Measurements from ENCODE around the gene ANO9.

The ANO9 gene, protein sequence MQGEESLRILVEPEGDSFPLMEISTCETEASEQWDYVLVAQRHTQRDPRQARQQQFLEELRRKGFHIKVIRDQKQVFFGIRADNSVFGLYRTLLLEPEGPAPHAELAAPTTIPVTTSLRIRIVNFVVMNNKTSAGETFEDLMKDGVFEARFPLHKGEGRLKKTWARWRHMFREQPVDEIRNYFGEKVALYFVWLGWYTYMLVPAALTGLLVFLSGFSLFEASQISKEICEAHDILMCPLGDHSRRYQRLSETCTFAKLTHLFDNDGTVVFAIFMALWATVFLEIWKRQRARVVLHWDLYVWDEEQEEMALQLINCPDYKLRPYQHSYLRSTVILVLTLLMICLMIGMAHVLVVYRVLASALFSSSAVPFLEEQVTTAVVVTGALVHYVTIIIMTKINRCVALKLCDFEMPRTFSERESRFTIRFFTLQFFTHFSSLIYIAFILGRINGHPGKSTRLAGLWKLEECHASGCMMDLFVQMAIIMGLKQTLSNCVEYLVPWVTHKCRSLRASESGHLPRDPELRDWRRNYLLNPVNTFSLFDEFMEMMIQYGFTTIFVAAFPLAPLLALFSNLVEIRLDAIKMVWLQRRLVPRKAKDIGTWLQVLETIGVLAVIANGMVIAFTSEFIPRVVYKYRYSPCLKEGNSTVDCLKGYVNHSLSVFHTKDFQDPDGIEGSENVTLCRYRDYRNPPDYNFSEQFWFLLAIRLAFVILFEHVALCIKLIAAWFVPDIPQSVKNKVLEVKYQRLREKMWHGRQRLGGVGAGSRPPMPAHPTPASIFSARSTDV

DNA sequence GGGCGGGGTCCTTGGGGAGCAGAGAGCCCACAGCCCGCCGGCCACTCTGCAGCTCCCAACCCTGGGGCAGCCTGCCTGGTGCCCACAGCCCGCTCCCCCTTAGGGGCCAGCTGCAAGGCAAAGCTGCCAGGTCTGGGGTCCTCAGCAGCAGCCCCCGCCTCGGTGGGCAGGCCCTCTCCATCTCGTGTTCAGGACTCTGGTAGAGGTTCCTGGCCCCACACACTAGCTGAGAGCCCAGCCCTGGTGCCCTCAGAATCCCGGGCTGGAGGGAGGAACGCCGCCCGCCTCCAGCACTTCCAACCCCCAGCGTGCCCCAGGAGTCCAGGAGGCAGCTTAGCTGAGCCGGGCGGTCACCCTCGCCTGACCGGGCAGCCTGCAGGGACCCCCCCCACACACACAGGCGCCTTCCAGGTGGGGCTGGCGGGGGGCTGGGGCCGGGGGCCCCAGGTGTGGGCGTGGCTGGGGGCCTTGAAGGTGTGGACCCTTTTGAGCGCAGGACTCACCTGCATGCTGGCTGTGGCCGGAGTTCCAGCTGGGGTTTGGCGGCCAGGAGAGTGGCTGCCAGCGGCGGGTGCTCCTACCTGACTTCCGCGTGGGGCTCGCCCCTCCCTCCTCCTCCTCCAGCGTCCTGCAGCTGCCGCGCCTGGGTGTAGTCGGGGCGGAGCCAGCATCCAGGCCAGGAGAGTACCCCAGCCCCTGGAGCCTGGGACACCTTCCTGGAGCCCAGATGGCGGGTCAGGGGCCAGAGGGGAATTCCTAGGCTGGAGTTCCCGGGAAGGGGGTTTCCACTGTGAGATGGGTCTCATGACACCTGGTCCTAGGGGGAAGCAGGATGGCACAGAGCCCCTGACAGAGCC lies at the start of gene ANO9:
Gene ANO9 (minus strand): TSS at position 594 of the 857 bp plus-strand sequence. CDS start 85 bp downstream, at position 509.
- Mint-ChIP-seq H3K27ac (peak within 1 kb of the TSS; percentile 50), H3K4me3 (peak within 1 kb of the TSS; percentile 75), H3K36me3 (no peaks in the 10 kb centered on the region), H3K9me3 (no peaks in the 10 kb centered on the region), H3K27me3 (no peaks in the 10 kb centered on the region), H3K4me1 (peaks cover 18% of the 10 kb centered on the region)
- peak; percentile 54 to 56 for DNase-seq (ENCODE audit: low spot score in 2 of 2)
- peak; percentile 91 for ATAC-seq (ENCODE audit: low read depth)

DNA sequence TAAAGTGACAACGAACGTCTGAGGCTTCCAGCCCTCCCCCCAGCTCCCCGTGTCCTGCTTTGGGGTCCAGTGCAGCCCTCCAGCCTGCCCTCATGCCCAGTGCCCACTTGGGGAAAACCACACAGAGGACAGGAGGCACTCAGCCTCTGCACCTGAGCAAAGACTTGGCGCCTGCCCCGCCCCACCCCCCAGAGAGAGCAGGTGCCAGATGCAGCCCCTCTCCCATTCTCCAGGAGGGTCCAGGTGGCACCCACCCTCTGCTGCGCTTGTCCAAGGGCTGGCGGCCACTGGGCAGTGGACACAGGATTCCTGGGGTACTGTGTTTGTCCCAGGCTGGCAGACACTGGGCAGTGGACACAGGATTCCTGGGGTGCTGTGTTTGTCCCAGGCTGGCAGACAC lies 49.5 kb upstream of the ANO9 start:
- H3K9me3 Mint-ChIP-seq: no peaks in the 10 kb centered on the region
- no peak overlapping the region for H3K4me3 Mint-ChIP-seq
- no peaks in the 10 kb centered on the region for H3K27me3 Mint-ChIP-seq
- ATAC-seq (ENCODE audit: low read depth) (no peak), DNase-seq (ENCODE audit: low spot score in 2 of 2) (no peak)
- peaks cover 14% of the 10 kb centered on the region for H3K36me3 Mint-ChIP-seq
- H3K4me1 Mint-ChIP-seq: peaks cover 7% of the 10 kb centered on the region
- H3K27ac Mint-ChIP-seq: no peak overlapping the region

DNA sequence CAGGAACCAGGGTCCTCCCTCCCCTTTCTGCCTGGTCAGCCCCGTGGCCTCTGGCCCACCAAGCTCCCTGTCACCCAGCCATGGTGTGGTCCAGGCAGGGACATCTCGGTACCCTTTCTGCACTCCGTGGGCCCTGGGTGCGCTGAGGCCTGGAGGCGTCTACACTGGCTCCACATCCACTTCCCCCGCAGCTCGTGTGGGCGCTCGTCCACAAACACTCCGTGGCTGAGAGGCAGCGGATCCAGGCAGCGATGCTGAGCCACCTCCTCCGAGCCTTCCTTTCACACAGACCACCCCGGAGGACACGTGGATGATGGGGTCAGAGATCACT lies 49.1 kb upstream of the ANO9 start:
- no peaks in the 10 kb centered on the region for H3K27me3 Mint-ChIP-seq
- peaks cover 7% of the 10 kb centered on the region for H3K4me1 Mint-ChIP-seq
- no peaks in the 10 kb centered on the region for H3K9me3 Mint-ChIP-seq
- peaks cover 13% of the 10 kb centered on the region for H3K36me3 Mint-ChIP-seq
- H3K4me3 Mint-ChIP-seq: no peak overlapping the region
- ATAC-seq (ENCODE audit: low read depth) (no peak), DNase-seq (ENCODE audit: low spot score in 2 of 2) (no peak)
- no peak overlapping the region for H3K27ac Mint-ChIP-seq

DNA sequence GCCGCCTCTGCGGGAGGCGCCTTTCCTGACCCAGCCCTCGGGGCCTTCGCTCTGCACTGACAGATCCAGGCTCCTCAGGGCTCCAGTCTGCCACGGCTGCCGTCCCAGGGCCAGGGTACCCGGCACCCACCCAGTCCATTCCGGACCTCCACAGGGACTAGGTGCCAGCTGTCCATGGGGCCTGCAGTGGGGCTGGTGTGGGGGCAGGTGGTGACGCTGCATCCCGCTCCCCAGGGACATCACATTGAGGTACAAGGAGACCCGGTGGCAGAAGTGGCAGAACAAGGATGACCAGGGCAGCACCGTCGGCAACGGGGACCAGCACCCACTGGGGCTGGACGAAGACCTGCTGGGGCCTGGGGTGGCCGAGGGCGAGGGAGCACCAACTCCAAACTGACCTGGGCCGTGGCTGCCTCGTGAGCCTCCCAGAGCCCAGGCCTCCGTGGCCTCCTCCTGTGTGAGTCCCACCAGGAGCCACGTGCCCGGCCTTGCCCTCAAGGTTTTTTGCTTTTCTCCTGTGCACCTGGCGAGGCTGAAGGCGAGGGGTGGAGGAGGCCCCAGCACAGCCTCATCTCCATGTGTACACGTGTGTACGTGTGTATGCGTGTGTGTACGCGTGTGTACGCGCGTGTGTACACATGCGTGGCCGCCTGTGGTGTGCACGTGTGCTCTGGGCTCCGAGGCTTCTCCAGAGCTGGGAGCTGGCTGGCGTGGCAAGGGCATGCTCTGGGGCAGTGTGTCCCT lies 48.5 kb upstream of the ANO9 start:
- peaks cover 7% of the 10 kb centered on the region for H3K4me1 Mint-ChIP-seq
- H3K9me3 Mint-ChIP-seq: no peaks in the 10 kb centered on the region
- H3K36me3 Mint-ChIP-seq: peaks cover 10% of the 10 kb centered on the region
- no peak overlapping the region for H3K27ac Mint-ChIP-seq
- no peak overlapping the region for H3K4me3 Mint-ChIP-seq
- no peak for DNase-seq (ENCODE audit: low spot score in 2 of 2)
- ATAC-seq (ENCODE audit: low read depth): no peak
- H3K27me3 Mint-ChIP-seq: no peaks in the 10 kb centered on the region

DNA sequence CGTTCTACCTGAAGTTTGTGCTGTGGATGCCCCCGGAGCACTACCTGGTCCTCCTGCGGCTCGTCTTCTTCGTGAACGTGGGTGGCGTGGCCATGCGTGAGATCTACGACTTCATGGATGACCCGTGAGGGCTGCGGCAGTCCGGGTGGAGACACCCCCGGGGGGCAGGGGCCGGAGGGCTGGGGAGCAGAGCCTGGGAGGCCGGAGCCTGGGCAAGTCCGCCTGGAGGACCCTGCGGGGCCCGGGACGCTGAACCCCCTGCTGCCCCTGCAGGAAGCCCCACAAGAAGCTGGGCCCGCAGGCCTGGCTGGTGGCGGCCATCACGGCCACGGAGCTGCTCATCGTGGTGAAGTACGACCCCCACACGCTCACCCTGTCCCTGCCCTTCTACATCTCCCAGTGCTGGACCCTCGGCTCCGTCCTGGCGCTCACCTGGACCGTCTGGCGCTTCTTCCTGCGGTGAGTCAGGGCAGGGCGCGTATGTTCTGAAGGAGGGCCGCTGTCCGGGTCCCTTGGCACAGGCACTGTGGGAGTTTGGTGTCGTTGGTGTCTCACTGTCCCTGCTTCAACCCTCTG lies 47.9 kb upstream of the ANO9 start:
- peaks cover 5% of the 10 kb centered on the region for H3K4me1 Mint-ChIP-seq
- no peaks in the 10 kb centered on the region for H3K9me3 Mint-ChIP-seq
- no peak overlapping the region for H3K27ac Mint-ChIP-seq
- H3K36me3 Mint-ChIP-seq: peaks cover 6% of the 10 kb centered on the region
- H3K27me3 Mint-ChIP-seq: no peaks in the 10 kb centered on the region
- no peak overlapping the region for H3K4me3 Mint-ChIP-seq
- ATAC-seq (ENCODE audit: low read depth) (no peak), DNase-seq (ENCODE audit: low spot score in 2 of 2) (no peak)

DNA sequence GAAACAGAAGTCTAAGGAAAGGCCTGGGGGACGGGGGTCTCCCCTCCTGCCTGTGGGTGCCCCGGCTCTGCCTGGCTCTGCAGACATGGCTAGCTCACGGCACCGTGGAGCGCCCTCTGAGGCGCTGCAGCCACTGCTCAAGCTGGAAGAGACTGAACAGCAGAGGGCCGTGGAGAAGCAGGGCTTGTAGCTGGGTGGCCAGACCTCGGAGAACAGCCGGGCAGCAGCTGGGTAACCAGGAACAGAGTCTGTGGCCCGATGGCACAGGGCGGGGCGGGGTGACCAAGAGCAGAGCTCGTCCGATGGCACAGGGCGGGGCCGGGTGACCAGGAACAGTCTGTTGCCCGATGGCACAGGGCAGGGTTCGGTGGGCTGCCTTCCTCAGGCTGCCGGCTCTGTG lies 47.2 kb upstream of the ANO9 start:
- Mint-ChIP-seq H3K36me3 (peaks cover 7% of the 10 kb centered on the region), H3K9me3 (no peaks in the 10 kb centered on the region), H3K27ac (no peak overlapping the region), H3K4me1 (peaks cover 5% of the 10 kb centered on the region), H3K27me3 (no peaks in the 10 kb centered on the region), H3K4me3 (no peak overlapping the region)
- no peak for DNase-seq (ENCODE audit: low spot score in 2 of 2)
- no peak for ATAC-seq (ENCODE audit: low read depth)

DNA sequence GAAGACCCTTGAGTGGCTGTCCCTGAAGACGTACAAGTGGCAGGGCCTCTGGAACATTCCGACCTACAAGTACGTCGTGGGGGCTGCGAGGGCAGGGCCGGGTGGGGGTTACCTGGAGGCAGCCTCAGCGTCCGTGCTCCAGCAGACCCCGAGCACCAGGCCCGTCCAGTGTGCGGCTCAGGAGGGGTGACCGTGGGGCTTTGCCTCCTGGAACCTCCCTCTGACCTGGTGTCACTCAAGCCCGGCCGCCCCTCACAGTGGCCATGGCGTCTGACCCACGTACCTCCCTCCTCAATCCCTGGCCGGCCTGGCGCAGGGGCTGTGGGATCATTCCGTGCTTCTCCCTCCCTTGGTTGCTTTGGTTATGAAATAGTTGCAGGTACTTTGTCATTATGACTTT lies 46.8 kb upstream of the ANO9 start:
- DNase-seq (ENCODE audit: low spot score in 2 of 2) (no peak), ATAC-seq (ENCODE audit: low read depth) (no peak)
- H3K27me3 Mint-ChIP-seq: no peaks in the 10 kb centered on the region
- no peak overlapping the region for H3K27ac Mint-ChIP-seq
- no peak overlapping the region for H3K4me3 Mint-ChIP-seq
- no peaks in the 10 kb centered on the region for H3K9me3 Mint-ChIP-seq
- peaks cover 5% of the 10 kb centered on the region for H3K4me1 Mint-ChIP-seq
- H3K36me3 Mint-ChIP-seq: peaks cover 7% of the 10 kb centered on the region

DNA sequence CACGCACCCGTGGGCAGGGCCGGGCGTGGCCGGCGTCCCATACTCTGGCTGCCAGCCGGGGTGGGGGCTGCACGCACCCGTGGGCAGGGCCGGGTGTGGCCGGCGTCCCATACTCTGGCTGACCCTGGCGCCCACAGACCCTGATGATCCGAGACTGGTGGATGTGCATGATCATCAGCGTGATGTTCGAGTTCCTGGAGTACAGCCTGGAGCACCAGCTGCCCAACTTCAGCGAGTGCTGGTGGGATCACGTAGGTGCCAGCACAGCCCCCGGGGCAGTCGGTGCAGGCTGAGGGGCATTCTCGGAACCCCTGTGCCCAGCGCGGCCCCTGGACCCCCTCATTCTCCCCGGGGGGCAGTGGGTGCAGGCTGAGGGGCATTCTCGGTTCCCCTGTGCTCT lies 46.3 kb upstream of the ANO9 start:
- H3K4me1 Mint-ChIP-seq: peaks cover 5% of the 10 kb centered on the region
- H3K9me3 Mint-ChIP-seq: no peaks in the 10 kb centered on the region
- no peaks in the 10 kb centered on the region for H3K27me3 Mint-ChIP-seq
- peaks cover 7% of the 10 kb centered on the region for H3K36me3 Mint-ChIP-seq
- no peak overlapping the region for H3K4me3 Mint-ChIP-seq
- no peak overlapping the region for H3K27ac Mint-ChIP-seq
- DNase-seq (ENCODE audit: low spot score in 2 of 2) (no peak), ATAC-seq (ENCODE audit: low read depth) (no peak)

DNA sequence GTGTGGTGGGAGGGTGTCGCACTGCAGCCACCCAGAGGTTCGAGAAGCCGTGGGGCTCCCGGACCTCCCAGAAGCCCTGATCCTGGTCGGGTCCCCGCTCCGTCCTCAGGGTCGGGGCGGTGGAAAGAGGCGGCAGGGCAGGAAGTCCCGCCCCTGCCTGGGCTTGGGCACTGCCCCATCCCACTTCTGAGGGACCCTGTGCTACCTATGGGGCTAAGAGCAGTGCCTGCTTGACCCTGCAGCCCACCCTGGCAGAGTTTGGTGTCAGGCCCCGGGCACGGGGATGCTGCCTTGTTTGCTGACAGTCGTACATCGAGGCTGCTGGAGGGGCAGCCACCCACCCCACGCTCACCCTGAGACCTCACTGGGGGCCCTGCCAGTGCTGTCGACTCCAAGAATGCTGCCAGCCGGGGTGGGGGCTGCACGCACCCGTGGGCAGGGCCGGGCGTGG lies 45.8 kb upstream of the ANO9 start:
- no peaks in the 10 kb centered on the region for H3K9me3 Mint-ChIP-seq
- ATAC-seq (ENCODE audit: low read depth): no peak
- H3K4me1 Mint-ChIP-seq: peaks cover under 1% of the 10 kb centered on the region
- no peak overlapping the region for H3K27ac Mint-ChIP-seq
- no peaks in the 10 kb centered on the region for H3K27me3 Mint-ChIP-seq
- peaks cover 7% of the 10 kb centered on the region for H3K36me3 Mint-ChIP-seq
- DNase-seq (ENCODE audit: low spot score in 2 of 2): no peak
- no peak overlapping the region for H3K4me3 Mint-ChIP-seq

DNA sequence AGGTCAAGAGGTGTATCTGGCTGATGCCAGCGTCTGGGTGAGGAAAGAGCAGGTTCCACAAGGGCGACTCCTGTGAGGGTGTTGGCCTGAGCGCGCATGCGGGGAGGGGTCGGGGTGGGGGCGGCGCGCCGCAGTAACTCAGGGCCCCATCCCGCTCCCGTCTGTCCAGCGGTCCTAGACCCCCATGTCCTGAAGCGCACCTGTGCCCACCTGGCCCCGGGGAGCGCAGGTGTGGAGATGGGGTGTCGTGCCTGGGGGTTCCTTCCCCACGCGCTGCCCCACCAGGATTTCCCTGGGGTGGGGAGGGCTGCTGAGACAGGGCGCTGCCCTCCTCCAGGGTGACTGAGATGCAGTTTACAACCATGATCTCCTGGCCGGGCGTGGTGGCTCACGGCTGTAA lies 44.4 kb upstream of the ANO9 start:
- H3K4me3 Mint-ChIP-seq: no peak overlapping the region
- H3K36me3 Mint-ChIP-seq: peaks cover 7% of the 10 kb centered on the region
- DNase-seq (ENCODE audit: low spot score in 2 of 2) (no peak), ATAC-seq (ENCODE audit: low read depth) (no peak)
- H3K9me3 Mint-ChIP-seq: no peaks in the 10 kb centered on the region
- no peaks in the 10 kb centered on the region for H3K27me3 Mint-ChIP-seq
- no peak overlapping the region for H3K27ac Mint-ChIP-seq
- H3K4me1 Mint-ChIP-seq: no peaks in the 10 kb centered on the region

DNA sequence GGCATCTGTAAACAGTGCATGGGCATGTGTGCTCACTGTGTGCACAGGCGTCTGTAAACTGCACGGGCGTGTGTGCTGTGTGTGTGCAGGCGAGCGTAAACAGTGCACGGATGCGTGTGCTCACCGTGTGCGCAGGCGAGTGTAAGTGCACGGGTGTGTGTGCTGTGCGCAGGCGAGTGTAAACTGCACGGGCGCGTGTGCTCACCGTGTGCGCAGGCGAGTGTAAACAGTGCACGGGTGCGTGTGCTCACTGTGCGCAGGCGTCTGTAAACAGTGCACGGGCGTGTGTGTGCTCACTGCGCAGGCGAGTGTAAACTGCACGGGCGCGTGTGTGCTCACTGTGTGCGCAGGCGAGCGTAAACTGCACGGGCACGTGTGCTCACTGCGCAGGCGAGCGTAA lies 42.8 kb upstream of the ANO9 start:
- Mint-ChIP-seq H3K27ac (no peak overlapping the region), H3K27me3 (no peaks in the 10 kb centered on the region), H3K36me3 (peaks cover 9% of the 10 kb centered on the region), H3K9me3 (no peaks in the 10 kb centered on the region), H3K4me1 (no peaks in the 10 kb centered on the region), H3K4me3 (no peak overlapping the region)
- DNase-seq (ENCODE audit: low spot score in 2 of 2) (no peak), ATAC-seq (ENCODE audit: low read depth) (no peak)

DNA sequence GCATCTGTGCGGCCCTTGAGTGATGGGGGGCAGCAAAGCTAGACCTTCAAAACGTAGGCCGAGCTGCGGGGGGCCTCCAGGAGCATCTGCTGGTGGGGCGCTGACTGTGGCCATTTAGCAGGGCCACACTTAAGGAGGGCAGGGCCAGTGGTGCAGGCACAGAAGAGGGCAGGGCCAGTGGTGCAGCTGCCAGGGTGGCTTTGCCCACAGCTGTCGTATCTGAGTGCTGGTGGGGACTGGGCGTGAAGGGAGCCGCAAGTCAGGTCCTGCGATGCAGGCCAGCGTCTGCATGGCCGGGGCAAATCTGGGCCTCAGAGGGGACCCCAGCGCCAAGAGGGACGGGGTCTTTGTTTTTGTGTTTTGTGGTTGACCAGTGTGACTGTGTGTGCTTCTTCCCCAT lies 37.5 kb upstream of the ANO9 start:
- DNase-seq (ENCODE audit: low spot score in 2 of 2): no peak
- H3K4me3 Mint-ChIP-seq: no peak overlapping the region
- no peaks in the 10 kb centered on the region for H3K4me1 Mint-ChIP-seq
- H3K36me3 Mint-ChIP-seq: peaks cover 7% of the 10 kb centered on the region
- H3K9me3 Mint-ChIP-seq: no peaks in the 10 kb centered on the region
- H3K27ac Mint-ChIP-seq: no peak overlapping the region
- ATAC-seq (ENCODE audit: low read depth): no peak
- H3K27me3 Mint-ChIP-seq: no peaks in the 10 kb centered on the region

DNA sequence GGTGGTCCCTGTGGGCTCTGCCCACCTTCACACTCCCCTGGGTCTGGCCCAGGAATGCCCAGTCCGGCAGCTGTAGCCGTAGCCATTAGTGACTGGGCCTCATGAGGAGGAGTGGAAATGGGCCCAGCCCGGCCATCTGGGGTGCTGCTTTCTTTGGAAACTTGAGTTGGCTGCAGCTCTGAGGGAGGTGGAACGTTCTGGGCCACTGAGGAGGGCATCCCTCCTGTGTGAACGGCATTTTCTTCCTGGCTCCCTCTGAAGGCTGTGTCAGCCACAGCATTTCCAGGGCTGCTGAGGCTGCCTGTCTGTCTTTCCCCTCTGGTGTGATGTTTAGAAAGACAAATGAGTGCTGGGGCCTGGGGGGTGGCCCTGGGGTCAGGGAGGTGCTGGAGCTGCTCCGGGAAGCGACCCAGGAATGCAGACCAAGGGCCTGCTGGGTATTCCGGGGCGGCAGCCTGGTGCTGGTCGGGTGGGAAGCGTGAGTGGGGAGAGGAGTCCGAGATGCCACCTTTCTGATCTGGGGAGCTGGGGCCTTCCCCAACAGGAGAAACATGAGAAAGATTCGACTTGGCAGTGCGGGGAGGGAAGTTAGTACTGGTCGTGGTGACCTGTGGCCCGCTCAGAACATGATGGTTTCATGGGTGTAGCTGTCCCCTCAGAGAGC lies 35.4 kb upstream of the ANO9 start:
- Mint-ChIP-seq H3K27me3 (no peaks in the 10 kb centered on the region), H3K4me3 (no peak overlapping the region), H3K36me3 (peaks cover 4% of the 10 kb centered on the region), H3K4me1 (no peaks in the 10 kb centered on the region), H3K27ac (no peak overlapping the region), H3K9me3 (no peaks in the 10 kb centered on the region)
- ATAC-seq (ENCODE audit: low read depth): no peak
- no peak for DNase-seq (ENCODE audit: low spot score in 2 of 2)
